Activated CD4-positive, CD25-positive, alpha-beta regulatory T cell treated with anti-CD3 and anti-CD28 coated beads, Interleukin-2, amount 50 U/mL, for 72 hours (primary cell): ENCODE results near the gene HDAC1.

Source experiments
- DNase-seq: peaks from one replicate; pipeline ENCODE4 v3.0.0; 2021

The HDAC1 gene

DNA sequence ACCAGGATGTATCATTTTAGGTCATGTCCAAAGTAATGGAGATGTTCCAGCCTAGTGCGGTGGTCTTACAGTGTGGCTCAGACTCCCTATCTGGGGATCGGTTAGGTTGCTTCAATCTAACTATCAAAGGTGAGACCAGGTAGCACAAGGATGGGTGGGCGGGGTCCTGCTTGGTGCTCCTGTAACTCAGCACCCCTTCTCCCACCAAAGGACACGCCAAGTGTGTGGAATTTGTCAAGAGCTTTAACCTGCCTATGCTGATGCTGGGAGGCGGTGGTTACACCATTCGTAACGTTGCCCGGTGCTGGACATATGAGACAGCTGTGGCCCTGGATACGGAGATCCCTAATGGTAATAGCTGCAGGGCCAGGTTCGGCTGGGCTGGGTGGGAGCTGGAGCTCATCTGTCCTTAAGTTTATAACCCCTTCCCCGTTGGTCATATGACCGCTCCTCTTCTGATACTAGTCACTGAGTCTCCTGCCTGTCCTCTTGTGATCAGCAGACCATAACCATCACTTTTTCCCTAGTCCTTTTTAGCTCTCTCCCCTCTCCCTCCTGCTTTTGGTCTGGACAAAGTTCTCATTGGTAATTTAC lies 38.8 kb downstream of the HDAC1 start:
- no peak for DNase-seq

GRCh38 chr1:32331549-32331948 lies 39.7 kb downstream of the HDAC1 start:
- no peak for DNase-seq

DNA sequence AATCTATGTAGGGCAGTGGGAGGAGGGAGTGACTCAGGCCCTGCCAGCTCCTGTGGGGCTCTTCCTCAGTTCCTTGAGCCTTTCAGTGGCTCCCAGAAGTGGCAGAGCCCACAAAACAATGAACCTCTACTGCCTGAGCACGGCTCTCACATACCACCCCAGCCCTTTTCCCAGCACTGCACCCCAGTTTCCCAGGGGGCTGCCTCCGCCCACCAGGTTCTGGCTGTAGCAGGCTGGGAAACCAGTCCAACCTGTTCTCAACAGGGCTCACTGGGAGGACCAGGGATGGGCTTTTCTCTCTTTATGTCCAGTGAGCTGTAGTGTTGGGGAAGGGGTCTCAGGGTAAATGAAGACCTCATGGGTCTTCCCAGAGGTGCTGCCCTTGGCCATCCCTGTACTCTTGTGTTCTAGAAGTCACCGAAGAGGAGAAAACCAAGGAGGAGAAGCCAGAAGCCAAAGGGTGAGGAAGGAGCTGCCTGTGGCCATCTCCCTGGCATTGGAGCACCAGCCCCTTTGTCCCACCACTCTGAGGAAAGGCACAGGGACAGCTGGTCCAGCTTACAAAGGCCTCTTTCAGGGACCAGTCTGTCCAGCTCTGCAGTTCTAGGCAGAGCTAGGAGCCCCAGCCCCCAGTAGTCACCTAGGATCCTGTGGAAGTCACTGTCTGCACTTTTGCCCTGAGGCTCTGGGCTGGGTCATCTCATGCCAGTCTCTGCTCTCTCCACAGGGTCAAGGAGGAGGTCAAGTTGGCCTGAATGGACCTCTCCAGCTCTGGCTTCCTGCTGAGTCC lies 40.6 kb downstream of the HDAC1 start:
- no peak for DNase-seq

DNA sequence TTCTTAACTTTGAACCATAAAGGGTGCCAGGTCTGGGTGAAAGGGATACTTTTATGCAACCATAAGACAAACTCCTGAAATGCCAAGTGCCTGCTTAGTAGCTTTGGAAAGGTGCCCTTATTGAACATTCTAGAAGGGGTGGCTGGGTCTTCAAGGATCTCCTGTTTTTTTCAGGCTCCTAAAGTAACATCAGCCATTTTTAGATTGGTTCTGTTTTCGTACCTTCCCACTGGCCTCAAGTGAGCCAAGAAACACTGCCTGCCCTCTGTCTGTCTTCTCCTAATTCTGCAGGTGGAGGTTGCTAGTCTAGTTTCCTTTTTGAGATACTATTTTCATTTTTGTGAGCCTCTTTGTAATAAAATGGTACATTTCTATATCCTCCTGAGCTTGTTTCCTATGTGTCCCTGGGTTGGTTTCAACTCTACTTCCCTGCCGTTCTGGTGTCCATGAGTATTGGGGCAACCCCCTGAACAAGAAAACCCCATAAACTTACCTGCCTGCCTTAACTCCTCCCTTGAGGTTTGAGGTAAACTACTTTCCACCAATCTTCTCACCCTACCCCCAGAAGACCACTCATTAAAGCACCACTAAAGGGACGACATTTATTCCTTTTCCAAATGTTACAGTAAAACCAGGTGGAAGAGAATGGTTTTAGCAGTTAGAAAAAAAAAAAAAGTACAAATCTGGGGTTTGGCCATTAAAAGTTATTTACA lies 41.5 kb downstream of the HDAC1 start:
- DNase-seq: no peak

DNA sequence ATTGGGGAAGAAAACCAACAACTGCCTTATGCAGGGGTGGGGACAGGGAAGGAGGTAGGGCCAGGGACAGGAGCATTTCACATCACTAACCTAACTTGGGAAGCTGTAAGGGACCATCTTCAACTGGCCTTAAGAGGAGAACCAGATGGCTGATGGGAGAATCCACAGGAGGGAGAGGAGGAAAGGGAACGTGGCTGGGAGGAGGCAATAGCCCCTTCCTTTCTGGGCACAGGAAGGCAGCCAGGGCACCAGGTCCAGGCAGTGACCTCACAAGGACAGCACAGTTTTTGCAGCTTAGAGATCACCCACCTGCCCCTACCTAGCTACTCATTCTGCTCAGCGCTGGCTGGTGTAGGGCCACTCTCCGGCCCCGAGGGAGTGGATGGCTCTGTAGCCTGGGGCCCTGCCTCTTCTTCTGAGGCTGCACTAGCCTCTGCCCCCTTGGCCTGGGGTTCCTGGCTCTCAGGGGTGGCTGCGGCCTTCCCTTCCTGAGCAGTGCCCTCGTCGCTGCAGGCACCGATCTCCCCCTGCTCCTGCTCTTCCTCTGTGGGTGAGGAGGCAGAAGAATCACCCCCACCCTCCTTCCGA lies 42.5 kb downstream of the HDAC1 start:
- no peak for DNase-seq

GRCh38 chr1:32334864-32335534 lies 43.1 kb downstream of the HDAC1 start:
- peak; percentile 55 for DNase-seq

GRCh38 chr1:32335535-32335789 lies 43.6 kb downstream of the HDAC1 start:
- DNase-seq: no peak

DNA sequence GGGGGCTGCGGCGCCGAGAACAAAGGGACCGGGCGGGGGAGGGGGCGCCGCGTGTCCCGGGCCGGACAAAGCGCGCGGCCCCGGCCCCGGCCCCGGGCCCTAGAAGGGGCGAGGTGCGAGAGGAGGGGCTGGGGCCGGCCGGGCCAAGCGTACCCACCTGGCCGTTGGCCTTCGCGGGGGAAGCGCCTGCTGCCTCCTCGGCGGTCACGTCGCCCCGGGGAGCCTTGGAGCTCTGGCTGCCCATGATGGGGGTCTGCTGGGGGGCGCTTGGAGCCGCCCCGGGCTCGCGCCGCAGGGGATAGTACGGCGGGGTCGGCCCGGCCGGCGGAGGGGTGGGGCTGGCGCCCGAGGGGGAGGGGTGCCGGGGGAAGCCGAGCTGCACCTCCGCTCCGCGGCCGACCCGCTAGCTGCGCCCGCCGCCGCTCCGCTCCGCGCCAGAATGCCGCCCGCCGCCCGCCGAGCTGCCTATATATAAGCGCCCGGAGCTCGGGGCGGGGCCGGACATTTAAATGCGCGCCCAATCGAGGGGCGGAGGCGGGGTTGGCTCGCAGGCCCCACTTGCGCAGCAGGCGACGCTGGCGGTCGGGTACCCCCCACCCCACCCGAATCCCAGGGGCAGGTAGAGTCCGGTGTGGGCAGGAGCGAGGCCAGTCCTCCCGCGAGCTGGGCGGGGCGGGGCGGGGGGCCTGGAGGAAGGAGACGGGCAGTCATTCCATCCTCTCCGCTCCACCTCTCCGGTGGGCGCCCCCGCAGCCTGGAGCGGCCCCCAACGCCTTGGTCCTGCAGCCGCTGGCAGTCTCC lies 44.1 kb downstream of the HDAC1 start, which contains the start of gene MARCKSL1:
MARCKSL1 (minus strand) TSS at position 444 of the 801 bp plus-strand sequence; CDS start at position 244, 200 bp downstream.
- DNase-seq: peak; percentile 80

DNA sequence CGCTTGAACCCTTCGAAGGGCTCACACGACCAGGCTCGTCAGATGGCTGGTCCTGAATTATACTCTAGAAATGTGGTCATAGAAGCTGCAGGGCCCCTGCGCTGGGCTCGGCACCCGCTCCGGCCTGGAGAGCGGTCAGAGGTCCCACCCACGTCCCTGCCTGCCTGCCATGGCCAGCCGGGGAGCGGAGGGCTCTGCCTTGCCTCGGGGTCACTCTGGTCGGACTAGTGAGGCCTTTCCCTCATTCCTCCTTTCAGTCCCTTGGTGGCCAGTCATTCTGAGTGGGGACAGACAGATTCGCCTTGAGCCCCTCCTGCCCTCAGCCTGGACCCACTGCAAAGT lies 44.7 kb downstream of the HDAC1 start:
- DNase-seq: no peak

DNA sequence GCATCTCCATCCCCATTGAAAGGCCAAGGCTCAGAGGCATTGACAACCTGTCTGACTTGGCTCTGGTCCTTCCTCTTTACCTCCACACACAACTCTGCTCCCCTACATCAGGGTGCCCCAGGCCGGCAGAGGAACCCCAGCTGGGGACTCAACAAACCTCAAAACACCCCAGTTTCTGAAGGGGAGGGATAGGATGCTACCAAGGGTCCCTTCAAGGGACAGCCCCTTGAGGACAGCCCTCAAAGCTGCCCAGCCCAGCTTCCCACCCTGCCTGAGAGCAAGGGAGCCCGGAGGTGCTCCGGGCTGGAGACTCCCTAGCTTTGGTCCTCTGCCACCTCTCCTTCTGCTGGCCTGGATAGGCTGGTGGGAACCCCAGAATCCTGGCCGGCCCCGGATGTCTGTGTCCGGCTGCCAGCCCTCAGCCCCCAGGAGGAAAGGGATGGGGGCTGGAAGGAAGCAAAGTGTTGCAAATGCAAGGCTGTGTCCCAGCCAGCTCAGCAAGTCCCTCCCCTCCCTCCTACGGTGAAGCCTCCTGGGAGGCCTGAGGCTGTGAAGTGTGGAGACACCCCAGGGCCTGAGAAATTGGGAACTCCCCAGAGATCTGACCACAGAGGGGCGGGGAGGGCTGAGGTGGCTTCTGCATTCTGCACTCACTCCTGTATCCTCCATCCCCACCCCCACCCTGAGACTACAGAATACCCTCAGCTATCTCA lies 45.2 kb downstream of the HDAC1 start:
- no peak for DNase-seq

- DNase-seq: no peak
Observed at GRCh38 chr1:32337855-32338636, 46.2 kb downstream of the HDAC1 start.

DNA sequence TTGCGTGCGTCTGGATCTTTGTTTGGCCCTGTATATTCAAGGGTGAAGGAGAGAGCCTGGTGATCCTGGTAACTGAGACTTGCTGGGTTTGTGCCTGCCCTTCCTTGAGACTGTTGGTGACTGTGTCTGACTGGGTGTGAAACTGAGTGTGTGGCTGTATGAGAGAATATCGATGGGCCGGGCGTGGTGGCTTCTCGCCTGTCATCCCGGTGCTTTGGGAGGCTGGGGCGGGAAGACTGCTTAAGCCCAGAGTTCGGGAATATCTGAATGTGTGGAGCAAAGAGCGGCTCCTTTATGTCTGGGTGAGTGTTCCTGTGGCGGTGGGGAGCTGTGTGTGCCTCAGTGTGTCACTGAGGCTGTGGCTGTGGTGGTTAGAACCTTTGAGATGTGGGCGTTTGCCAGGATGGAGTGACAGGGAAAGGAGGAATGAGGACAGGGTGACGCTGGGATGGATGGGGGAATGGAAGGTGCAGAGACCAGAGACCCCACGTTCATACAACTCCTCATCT lies 46.8 kb downstream of the HDAC1 start:
- DNase-seq: no peak

DNA sequence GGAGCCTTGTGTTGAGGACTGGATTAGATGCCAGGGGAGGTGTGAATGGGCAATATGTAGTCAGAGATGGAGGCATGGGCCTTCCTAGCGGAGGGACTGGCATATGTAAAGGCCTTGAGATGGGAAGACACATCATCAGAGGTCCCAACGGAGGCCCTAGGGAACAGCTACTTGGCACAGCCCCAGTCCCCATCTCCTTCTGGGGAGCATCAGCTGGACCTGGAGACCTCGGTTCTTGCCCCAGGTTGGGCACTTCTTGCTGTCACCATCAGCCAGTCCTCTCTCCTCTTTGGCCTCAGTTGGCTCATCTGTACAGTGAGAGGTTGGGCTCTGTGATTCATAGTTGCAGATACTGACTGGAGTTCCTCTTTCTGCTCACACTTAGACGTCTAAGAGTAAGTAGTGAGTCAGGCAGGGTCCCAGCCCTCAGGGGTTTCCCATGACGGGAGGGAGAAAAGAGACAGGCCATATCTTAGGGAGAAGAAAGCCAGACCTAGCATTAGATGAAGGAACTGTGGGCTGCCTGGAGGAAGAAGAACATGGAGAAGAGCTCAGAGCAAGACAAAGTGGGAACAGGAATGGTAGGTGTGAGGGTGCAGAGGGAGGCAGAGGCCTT lies 47.6 kb downstream of the HDAC1 start:
- DNase-seq: no peak

GRCh38 chr1:32341186-32341757 lies 49.4 kb downstream of the HDAC1 start:
- DNase-seq: no peak

DNA sequence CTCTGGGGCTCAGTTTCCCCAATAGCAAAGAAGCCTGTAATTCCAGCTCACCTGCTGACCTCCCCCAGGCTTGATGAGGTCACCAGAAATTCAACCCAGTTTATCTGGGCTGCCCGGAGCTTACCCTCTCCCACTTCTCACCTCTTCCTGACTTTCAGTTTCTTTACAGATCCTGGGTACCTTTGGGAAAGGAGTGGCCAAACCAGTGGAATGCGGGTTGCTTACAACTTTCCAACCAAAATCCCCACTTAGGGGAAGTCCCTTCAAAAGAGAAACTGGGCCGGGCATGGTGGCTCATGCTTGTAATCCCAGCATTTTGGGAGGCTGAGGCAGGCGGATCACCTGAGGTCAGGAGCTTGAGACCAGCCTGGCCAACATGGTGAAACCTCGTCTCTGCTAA lies 50.1 kb downstream of the HDAC1 start:
- no peak for DNase-seq

- DNase-seq: no peak
Observed at GRCh38 chr1:32342704-32343103, 50.8 kb downstream of the HDAC1 start.

- no peak for DNase-seq
Observed at GRCh38 chr1:32345289-32345827, 53.5 kb downstream of the HDAC1 start.

GRCh38 chr1:32346532-32347157 lies 54.8 kb downstream of the HDAC1 start:
- no peak for DNase-seq

- DNase-seq: no peak
Observed at GRCh38 chr1:32349211-32349708, 57.4 kb downstream of the HDAC1 start.
